Stimulated activated CD8-positive, alpha-beta memory T cell treated with anti-CD3 and anti-CD28 coated beads, Interleukin-2, amount 100 ng/mL, for 48 hours (primary cell): ENCODE results near the gene ZNF600.
A peak's percentile ranks its signal among the peaks of the same experiment; 100 is the strongest.
"Not testable (repeated sequence)": the region's sequence is repeated elsewhere in the genome, so short reads cannot be mapped to it uniquely, and the experiment has no call there.

Source experiments
- DNase-seq, 2 donors: peaks; one replicate each; pipeline ENCODE4 v3.0.0-alpha.2; 2020; ENCODE audit warnings: low read depth in 2 of 2

The ZNF600 gene

GRCh38 chr19:52741951-52742485 lies 44.6 kb downstream of the ZNF600 start:
- no peak for DNase-seq

- not testable (repeated sequence) for DNase-seq
These were observed 45.2 kb downstream of the ZNF600 start for GRCh38 chr19:52741371-52741770.

- DNase-seq, result no peak
These were observed 47.0 kb downstream of the ZNF600 start for GRCh38 chr19:52739576-52739975.

GRCh38 chr19:52735734-52736133 lies 50.9 kb downstream of the ZNF600 start:
- DNase-seq, result no peak

- DNase-seq, result peak; percentile 96 to 99
These were observed 51.5 kb downstream of the ZNF600 start, which contains the start of gene ZNF611 for GRCh38 chr19:52734893-52735661. TSS of gene ZNF611 (minus strand) at chr19:52735044. CDS start at chr19:52715894, 19,150 bp downstream.

GRCh38 chr19:52734331-52734892 lies 52.2 kb downstream of the ZNF600 start:
- no peak for DNase-seq

GRCh38 chr19:52726051-52726450 lies 60.5 kb downstream of the ZNF600 start:
- not testable (repeated sequence) for DNase-seq

- DNase-seq, result no peak
These were observed 61.0 kb downstream of the ZNF600 start for GRCh38 chr19:52725528-52725961.

GRCh38 chr19:52724701-52725514 lies 61.7 kb downstream of the ZNF600 start:
- no peak for DNase-seq

GRCh38 chr19:52723907-52724598 lies 62.5 kb downstream of the ZNF600 start:
- not testable (repeated sequence) for DNase-seq

GRCh38 chr19:52722062-52723003 lies 64.3 kb downstream of the ZNF600 start:
- no peak for DNase-seq

- not testable (repeated sequence) for DNase-seq
These were observed 66.0 kb downstream of the ZNF600 start for GRCh38 chr19:52720541-52720940.

GRCh38 chr19:52716522-52716921 lies 70.1 kb downstream of the ZNF600 start:
- no peak for DNase-seq

- not testable (repeated sequence) for DNase-seq
These were observed 70.7 kb downstream of the ZNF600 start for GRCh38 chr19:52715902-52716301.

GRCh38 chr19:52715330-52715729 lies 71.3 kb downstream of the ZNF600 start:
- DNase-seq, result not testable (repeated sequence)
